ENCODE data around the gene FUT4. TPM values are rescaled to one million over a fixed set of nuclear protein-coding genes. Genes with fewer than 3 reads are reported as not detected.

Gene FUT4
- total RNA-seq, 1 experiment from 2014 or later: 5.7 TPM

- H2AFZ ChIP-seq (ENCODE audit: low read depth, low read length, poor library complexity, severe bottlenecking): no peak overlapping the region
- H3K79me2 ChIP-seq (ENCODE audit: insufficient read depth, low read length): no peaks in the 10 kb centered on the region
- ATAC-seq (no peak), DNase-seq (ENCODE audit: low read depth, low spot score) (no peak)
- ChIA-PET RAD21 (ENCODE audit: low non-redundant PET in 1 of 2, low total read pairs in 2 of 2, uncharacterized antibody in 2 of 2, unreplicated experiment in 2 of 2) (no interaction called here), POLR2A (no interaction called here), CTCF (no interaction called here)
- BruUV-seq (replicated peaks): no TSS peak
- H3K9me3 ChIP-seq (ENCODE audit: control insufficient read depth in 1 of 2, insufficient read depth in 1 of 2, low read depth in 1 of 2, low read length in 2 of 2): no peaks in the 10 kb centered on the region
- no peaks in the 10 kb centered on the region for H3K36me3 ChIP-seq (ENCODE audit: control insufficient read depth in 1 of 2, insufficient read depth in 2 of 2, low read length in 2 of 2)
- no peak overlapping the region for H3K4me3 ChIP-seq (replicated peaks in 1 of 2; ENCODE audit: low read depth in 1 of 2, low read length in 2 of 2)
- H3K27me3 ChIP-seq (ENCODE audit: insufficient read depth, low read length): no peaks in the 10 kb centered on the region
- H3K27ac ChIP-seq (ENCODE audit: low read depth, low read length): no peak overlapping the region
- no peak for TF ChIP-seq RAD21 (IDR thresholded peaks at IDR 0.05; ENCODE audit: low read depth)
- no peak for TF ChIP-seq CTCF (IDR thresholded peaks at IDR 0.05 in 2 of 3, conservative IDR thresholded peaks at IDR 0.05 in 1 of 3; ENCODE audit: borderline replicate concordance in 1 of 3, insufficient read depth in 1 of 3, low read depth in 2 of 3, low read length in 2 of 3)
- TF ChIP-seq EGR1 (IDR thresholded peaks at IDR 0.05; ENCODE audit: low read depth): no peak
- no peak overlapping the region for H3K4me2 ChIP-seq (ENCODE audit: low read length)
- H3K4me1 ChIP-seq (ENCODE audit: control insufficient read depth in 1 of 2, insufficient read depth in 2 of 2, low read length in 2 of 2): peaks cover 2 to 14% of the 10 kb centered on the region in 2 experiments; a peak in 3 of 4 replicates
- intact Hi-C loops (cut with micrococcal nuclease): no loop called here
- H3K9ac ChIP-seq (ENCODE audit: low read length): no peak overlapping the region
- no peaks in the 10 kb centered on the region for H3K9me2 ChIP-seq (ENCODE audit: insufficient read depth)
- no peaks in the 10 kb centered on the region for H4K20me1 ChIP-seq (ENCODE audit: insufficient read depth)
Measured at GRCh38 chr11:94560834-94561233, 17.1 kb downstream of the FUT4 start.

- H3K4me1 ChIP-seq (ENCODE audit: control insufficient read depth in 1 of 2, insufficient read depth in 2 of 2, low read length in 2 of 2): peaks cover 2 to 14% of the 10 kb centered on the region in 2 experiments; a peak in 3 of 4 replicates
- ChIA-PET POLR2A (no interaction called here), RAD21 (ENCODE audit: low non-redundant PET in 1 of 2, low total read pairs in 2 of 2, uncharacterized antibody in 2 of 2, unreplicated experiment in 2 of 2) (no interaction called here), CTCF (no interaction called here)
- H3K9me2 ChIP-seq (ENCODE audit: insufficient read depth): no peaks in the 10 kb centered on the region
- TF ChIP-seq CEBPB (IDR thresholded peaks at IDR 0.05; ENCODE audit: low read depth) (no peak), CTCF (IDR thresholded peaks at IDR 0.05 in 2 of 3, conservative IDR thresholded peaks at IDR 0.05 in 1 of 3; ENCODE audit: borderline replicate concordance in 1 of 3, insufficient read depth in 1 of 3, low read depth in 2 of 3, low read length in 2 of 3) (peak; percentile 4 to 28 (median 16); a peak in 2 of 6 replicates), MAX (IDR thresholded peaks at IDR 0.05) (no peak), RAD21 (IDR thresholded peaks at IDR 0.05; ENCODE audit: low read depth) (peak; percentile 62)
- ATAC-seq (peak; percentile 83), DNase-seq (ENCODE audit: low read depth, low spot score) (no peak)
- no TSS peak for BruUV-seq (replicated peaks)
- no peaks in the 10 kb centered on the region for H3K27me3 ChIP-seq (ENCODE audit: insufficient read depth, low read length)
- no peak overlapping the region for H3K27ac ChIP-seq (ENCODE audit: low read depth, low read length)
- H3K36me3 ChIP-seq (ENCODE audit: control insufficient read depth in 1 of 2, insufficient read depth in 2 of 2, low read length in 2 of 2): no peaks in the 10 kb centered on the region
- H3K9me3 ChIP-seq (ENCODE audit: control insufficient read depth in 1 of 2, insufficient read depth in 1 of 2, low read depth in 1 of 2, low read length in 2 of 2): no peaks in the 10 kb centered on the region
- no peak overlapping the region for H2AFZ ChIP-seq (ENCODE audit: low read depth, low read length, poor library complexity, severe bottlenecking)
- no peak overlapping the region for H3K9ac ChIP-seq (ENCODE audit: low read length)
- no peaks in the 10 kb centered on the region for H4K20me1 ChIP-seq (ENCODE audit: insufficient read depth)
- peak overlapping the region; percentile 14; the same call in 1 of the 2 replicates for H3K4me2 ChIP-seq (ENCODE audit: low read length)
- H3K4me3 ChIP-seq (replicated peaks in 1 of 2; ENCODE audit: low read depth in 1 of 2, low read length in 2 of 2): no peak overlapping the region
- intact Hi-C loops (cut with micrococcal nuclease): no loop called here
- no peaks in the 10 kb centered on the region for H3K79me2 ChIP-seq (ENCODE audit: insufficient read depth, low read length)
Measured at GRCh38 chr11:94563176-94563847, 19.6 kb downstream of the FUT4 start.
